Mesendoderm (in vitro differentiated cells): ENCODE results near the gene TRAF7.
"Not testable (repeated sequence)": the region's sequence is repeated elsewhere in the genome, so short reads cannot be mapped to it uniquely, and the experiment has no call there.

Source experiments
- DNase-seq: peaks from one replicate; pipeline ENCODE4 v3.0.0; 2013
- H2AK5ac ChIP-seq: 2 replicates; pipeline ENCODE4 v1.6.1; 2013; ENCODE audit warnings: low read length, inconsistent platforms
- H2BK120ac ChIP-seq: 2 replicates; pipeline ENCODE4 v1.6.1; 2013; ENCODE audit warnings: low read depth, mild to moderate bottlenecking, low read length, moderate library complexity, mixed read lengths
- H2BK15ac ChIP-seq: replicated peaks from 2 replicates; pipeline ENCODE4 v1.6.1; 2013; ENCODE audit warnings: low read depth, mild to moderate bottlenecking, moderate library complexity
- H2BK5ac ChIP-seq: 2 replicates; pipeline ENCODE4 v1.6.1; 2013; ENCODE audit warnings: low read length, inconsistent platforms
- H3K18ac ChIP-seq: 2 replicates; pipeline ENCODE4 v1.6.1; 2013; ENCODE audit warnings: mild to moderate bottlenecking, low read length, mixed read lengths
- H3K23ac ChIP-seq: one replicate; pipeline ENCODE4 v1.6.1; 2013; ENCODE audit warnings: low read length
- H3K27ac ChIP-seq: 2 replicates; pipeline ENCODE4 v1.5.1; 2013; ENCODE audit warnings: low read depth, mild to moderate bottlenecking, inconsistent platforms, low read length, moderate library complexity
- H3K27me3 ChIP-seq: 2 replicates; pipeline ENCODE4 v1.6.1; 2013; ENCODE audit warnings: low read length, control low read depth, mild to moderate bottlenecking, inconsistent platforms; ENCODE audit not compliant: insufficient read depth, poor library complexity
- H3K36me3 ChIP-seq: 2 replicates; pipeline ENCODE4 v1.6.1; 2013; ENCODE audit warnings: low read length, inconsistent platforms; ENCODE audit not compliant: control insufficient read depth, insufficient read depth
- H3K4ac ChIP-seq: one replicate; pipeline ENCODE4 v1.6.1; 2013; ENCODE audit warnings: low read depth, mild to moderate bottlenecking, low read length, moderate library complexity
- H3K4me1 ChIP-seq: 2 replicates; pipeline ENCODE4 v1.6.1; 2013; ENCODE audit warnings: low read depth, low read length, inconsistent platforms; ENCODE audit not compliant: control insufficient read depth
- H3K4me2 ChIP-seq: 2 replicates; pipeline ENCODE4 v1.6.1; 2013; ENCODE audit warnings: low read length
- H3K4me3 ChIP-seq: 2 replicates; pipeline ENCODE4 v1.5.1; 2013; ENCODE audit warnings: mild to moderate bottlenecking, low read length
- H3K56ac ChIP-seq: one replicate; pipeline ENCODE4 v1.6.1; 2013; ENCODE audit warnings: low read length
- H3K79me1 ChIP-seq: 2 replicates; pipeline ENCODE4 v1.6.1; 2013; ENCODE audit warnings: low read length, inconsistent platforms
- H3K79me2 ChIP-seq: 2 replicates; pipeline ENCODE4 v1.6.1; 2013; ENCODE audit warnings: mild to moderate bottlenecking, low read length; ENCODE audit not compliant: control insufficient read depth, insufficient read depth
- H3K9ac ChIP-seq: 2 replicates; pipeline ENCODE4 v1.6.1; 2013; ENCODE audit warnings: low read length, inconsistent platforms
- H4K5ac ChIP-seq: one replicate; pipeline ENCODE4 v1.6.1; 2013; ENCODE audit warnings: low read length
- H4K8ac ChIP-seq: one replicate; pipeline ENCODE4 v1.6.1; 2013; ENCODE audit warnings: low read depth, mild to moderate bottlenecking, control low read depth, low read length, moderate library complexity
- WGBS: extraction: QIAGEN DNeasy Blood & Tissue Kit; methylation state at CpG from one replicate; pipeline ENCODE4 v1.1.7; 2013; ENCODE audit warnings: low lambda C conversion rate, missing lambda C conversion rate; ENCODE audit not compliant: insufficient coverage; ENCODE audit errors: extremely low coverage; 5-methylcytosine and 5-hydroxymethylcytosine counted together

TRAF7 gene

DNA sequence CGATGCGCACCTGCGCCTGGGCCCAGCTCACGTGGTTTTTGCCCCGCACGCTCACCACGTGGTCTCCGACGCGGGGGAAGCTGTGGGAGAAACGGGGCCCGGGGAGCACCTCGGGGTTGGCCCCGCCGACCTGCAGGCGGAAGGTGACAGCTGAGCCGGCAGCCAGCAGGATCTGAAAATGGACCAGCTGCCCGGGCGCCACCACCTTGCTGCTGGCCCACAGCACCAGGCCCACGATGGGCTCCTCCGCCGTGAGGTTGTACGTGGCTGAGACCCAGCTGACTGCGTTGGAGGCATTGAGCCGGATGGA is 46.4 kb upstream of the TRAF7 start:
- not testable (repeated sequence) for H3K23ac ChIP-seq, H3K56ac ChIP-seq, H3K4me3 ChIP-seq, H3K27me3 ChIP-seq, H4K5ac ChIP-seq, H4K8ac ChIP-seq, H3K4me1 ChIP-seq, H3K4me2 ChIP-seq, H3K27ac ChIP-seq, DNase-seq, H3K36me3 ChIP-seq, H3K79me1 ChIP-seq, H3K18ac ChIP-seq, H3K9ac ChIP-seq, H2BK120ac ChIP-seq, H2BK5ac ChIP-seq, H3K79me2 ChIP-seq, H2BK15ac ChIP-seq, H2AK5ac ChIP-seq, H3K4ac ChIP-seq
- no CpG with 5 or more reads among the region's 25 CpGs for WGBS

DNA sequence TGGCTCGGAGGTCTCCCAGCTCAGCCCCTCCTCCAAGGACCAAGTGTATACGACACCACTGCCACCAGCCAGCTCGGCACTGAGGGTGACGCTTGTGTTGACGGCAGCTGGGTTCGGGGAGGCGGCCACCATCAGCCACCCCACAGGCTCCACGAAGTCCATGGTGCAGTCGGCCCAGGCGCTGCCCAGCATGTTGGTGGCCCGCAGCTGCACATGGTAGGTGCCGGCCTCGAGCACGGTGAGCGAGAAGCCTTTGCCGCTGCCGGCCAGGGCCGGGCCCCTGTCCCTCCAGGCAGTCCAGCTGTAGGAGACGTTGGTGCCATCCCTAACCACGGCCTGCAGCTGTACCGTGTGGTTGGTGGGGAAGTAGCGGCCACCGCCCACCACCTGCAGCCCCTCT is 45.7 kb upstream of the TRAF7 start:
- H3K4me2 ChIP-seq, H3K56ac ChIP-seq, H2BK5ac ChIP-seq, H3K4me3 ChIP-seq, H2BK15ac ChIP-seq, DNase-seq, H3K4ac ChIP-seq, H3K27ac ChIP-seq, H4K5ac ChIP-seq, H3K27me3 ChIP-seq, H3K36me3 ChIP-seq, H3K4me1 ChIP-seq, H3K9ac ChIP-seq, H3K79me2 ChIP-seq, H4K8ac ChIP-seq, H2AK5ac ChIP-seq, H3K23ac ChIP-seq, H2BK120ac ChIP-seq, H3K18ac ChIP-seq, H3K79me1 ChIP-seq: not testable (repeated sequence)
- WGBS: no CpG with 5 or more reads among the region's 23 CpGs

DNA sequence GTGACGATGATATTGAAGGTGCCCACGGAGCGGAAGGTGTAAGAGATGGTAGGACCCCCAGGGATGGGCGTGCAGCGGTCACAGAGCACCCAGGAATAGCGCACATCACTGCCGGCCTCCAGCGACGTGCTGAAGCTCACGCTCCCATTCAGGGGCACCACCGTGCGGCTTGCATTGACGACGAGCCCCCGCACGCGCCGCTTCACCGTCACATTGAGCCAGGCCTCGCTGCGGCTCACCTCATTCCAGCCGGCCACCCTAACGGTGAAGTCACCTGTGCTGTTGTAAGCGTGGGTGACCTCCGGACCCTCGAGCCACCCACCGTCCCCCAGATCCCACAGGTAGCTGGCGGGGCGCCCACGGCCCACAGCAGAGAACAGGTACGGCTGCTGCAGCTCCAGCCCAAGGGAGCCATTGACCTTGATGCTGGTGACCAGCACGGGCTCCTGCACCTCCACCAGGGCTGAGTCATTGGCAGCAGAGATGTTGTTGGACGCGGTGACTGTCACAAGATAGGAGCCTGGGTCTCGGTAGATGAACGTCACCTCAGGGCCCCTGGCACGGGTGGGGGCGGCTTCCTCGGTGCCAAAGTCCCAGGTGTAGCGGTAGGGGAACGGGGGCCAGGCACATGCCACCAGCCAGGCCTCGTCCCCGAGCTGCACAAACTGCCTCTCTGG is 45.1 kb upstream of the TRAF7 start:
- not testable (repeated sequence) for H2BK5ac ChIP-seq, H4K5ac ChIP-seq, H3K4me1 ChIP-seq, H3K4me2 ChIP-seq, H3K27ac ChIP-seq, H3K79me1 ChIP-seq, H3K27me3 ChIP-seq, H3K4ac ChIP-seq, H4K8ac ChIP-seq, H2AK5ac ChIP-seq, H3K79me2 ChIP-seq, H2BK120ac ChIP-seq, H3K18ac ChIP-seq, H3K9ac ChIP-seq, H3K36me3 ChIP-seq, H3K56ac ChIP-seq, H3K4me3 ChIP-seq, H2BK15ac ChIP-seq, DNase-seq, H3K23ac ChIP-seq
- WGBS: no CpG with 5 or more reads among the region's 43 CpGs

DNA sequence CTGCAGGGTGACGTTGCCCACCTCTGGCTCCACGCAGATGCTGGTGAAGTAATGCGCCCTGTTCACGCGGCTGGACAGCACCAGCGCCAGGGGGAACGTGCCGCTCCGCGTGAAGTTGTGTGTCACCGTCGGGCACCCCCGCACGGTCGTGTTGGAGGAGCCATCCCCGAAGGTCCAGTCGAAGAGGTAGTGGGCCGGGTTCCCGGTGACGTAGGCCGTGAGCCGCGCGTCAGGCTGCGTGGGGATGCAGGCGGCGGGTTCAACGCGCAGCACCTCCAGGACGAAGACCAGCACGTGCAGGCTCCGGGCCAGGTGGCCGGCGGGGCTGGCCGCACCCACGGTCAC is 44.6 kb upstream of the TRAF7 start:
- H3K27ac ChIP-seq, H4K5ac ChIP-seq, H2BK5ac ChIP-seq, H3K79me2 ChIP-seq, H3K56ac ChIP-seq, DNase-seq, H2BK15ac ChIP-seq, H3K4me2 ChIP-seq, H2BK120ac ChIP-seq, H3K4me1 ChIP-seq, H3K9ac ChIP-seq, H3K27me3 ChIP-seq, H2AK5ac ChIP-seq, H3K23ac ChIP-seq, H4K8ac ChIP-seq, H3K36me3 ChIP-seq, H3K4me3 ChIP-seq, H3K79me1 ChIP-seq, H3K4ac ChIP-seq, H3K18ac ChIP-seq: not testable (repeated sequence)
- no CpG with 5 or more reads among the region's 36 CpGs for WGBS

DNA sequence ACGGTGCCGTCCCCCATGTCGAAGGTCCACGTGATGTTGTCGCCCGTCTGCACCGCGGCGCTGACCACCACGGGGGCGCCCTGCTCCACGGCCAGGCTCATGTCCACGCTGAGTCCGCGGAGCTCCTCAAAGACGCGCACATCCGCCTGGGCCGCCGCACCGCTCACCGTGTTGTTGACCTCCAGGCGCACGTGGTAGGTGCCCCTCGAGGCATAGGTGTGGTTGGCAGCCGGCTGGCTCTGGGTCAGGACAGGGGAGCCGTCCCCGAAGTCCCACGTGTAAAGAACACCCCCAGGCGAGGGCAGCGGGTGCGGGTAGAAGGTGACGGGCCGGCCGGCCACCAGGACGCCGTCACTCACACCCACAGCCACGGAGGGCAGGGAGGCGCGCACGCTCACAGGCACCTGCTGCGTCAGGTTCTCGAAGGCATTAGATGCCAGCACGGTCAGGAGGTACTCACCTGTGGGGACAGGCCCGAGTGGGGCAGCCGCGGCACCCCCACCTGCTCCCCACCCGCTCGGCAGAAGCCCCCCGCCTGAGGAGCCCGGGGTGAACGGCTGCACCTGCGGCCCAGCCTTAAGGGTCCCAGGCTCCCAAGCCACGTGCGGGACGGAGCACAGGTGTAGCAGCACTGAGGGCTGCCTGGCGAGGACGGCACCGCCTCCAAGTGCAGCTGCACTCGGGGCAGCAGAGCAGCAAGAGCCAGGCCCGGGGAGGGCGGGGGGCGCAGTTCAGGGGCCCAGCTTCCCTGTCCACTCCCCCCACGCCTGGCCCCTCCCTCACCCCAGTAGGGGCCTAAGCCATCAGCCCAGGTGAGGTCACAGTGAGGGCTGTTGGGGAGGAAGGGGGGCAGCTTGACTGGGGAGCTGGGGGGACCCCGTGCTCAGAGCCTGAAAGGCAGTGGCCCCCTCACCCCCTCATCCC is 43.9 kb upstream of the TRAF7 start:
- no CpG with 5 or more reads among the region's 65 CpGs for WGBS

More for the DNA sequence above, 43.9 kb upstream of the TRAF7 start:
- not testable (repeated sequence) for H3K56ac ChIP-seq, H3K4ac ChIP-seq, H3K9ac ChIP-seq, H3K36me3 ChIP-seq, H3K18ac ChIP-seq, H3K27ac ChIP-seq, H3K23ac ChIP-seq, H2AK5ac ChIP-seq, H3K27me3 ChIP-seq, H3K4me1 ChIP-seq, H4K5ac ChIP-seq, H4K8ac ChIP-seq, H3K79me1 ChIP-seq, DNase-seq, H3K4me3 ChIP-seq, H2BK120ac ChIP-seq, H2BK5ac ChIP-seq, H2BK15ac ChIP-seq, H3K79me2 ChIP-seq, H3K4me2 ChIP-seq
